ENCODE data around the gene SPATA3. TPM values are rescaled to one million over a fixed set of nuclear protein-coding genes. Genes with fewer than 3 reads are reported as not detected.

SPATA3 gene
- total RNA-seq, 1 donor from 2014 or later = not detected

DNA sequence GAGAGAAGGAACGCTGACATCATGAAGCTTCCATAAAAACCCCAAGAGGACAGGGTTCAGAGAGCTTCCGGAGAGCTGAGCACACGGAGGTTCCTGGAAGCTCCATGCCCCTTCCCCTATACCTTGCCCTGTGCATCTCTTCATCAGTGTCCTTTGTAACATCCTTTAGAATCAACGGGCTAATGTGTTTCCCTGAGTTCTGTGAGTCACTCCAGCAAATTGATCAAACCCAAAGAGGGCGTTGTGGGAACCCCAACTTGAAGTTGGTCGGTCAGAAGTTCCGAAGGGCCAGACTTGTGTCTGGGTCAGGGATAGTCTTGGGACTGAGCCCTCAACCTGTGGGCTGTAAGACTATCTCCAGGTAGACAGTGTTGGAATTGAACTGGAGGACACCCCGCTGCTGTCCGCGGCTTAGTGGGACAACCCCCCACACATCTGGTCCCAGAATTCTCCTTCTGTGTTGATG, 45.0 kb upstream of the SPATA3 start:
- Histone ChIP-seq H3K4me3 (ENCODE audit: insufficient read depth, low read depth, low read length) (no peak overlapping the region), H3K4me1 (ENCODE audit: insufficient read depth, low read length) (no peaks in the 10 kb centered on the region), H2AFZ (ENCODE audit: low read depth, low read length) (no peak overlapping the region), H3K36me3 (ENCODE audit: insufficient read depth, low read length) (no peaks in the 10 kb centered on the region), H3K27me3 (ENCODE audit: insufficient read depth, low read length) (peaks cover 4% of the 10 kb centered on the region), H3K79me2 (ENCODE audit: insufficient read depth, low read length) (no peaks in the 10 kb centered on the region), H3K9me3 (ENCODE audit: insufficient read depth, low read depth, low read length) (no peaks in the 10 kb centered on the region), H3K27ac (ENCODE audit: low read depth, low read length) (no peak overlapping the region), H3K4me2 (ENCODE audit: low read length) (no peak overlapping the region), H4K20me1 (ENCODE audit: insufficient read depth, low read length) (no peaks in the 10 kb centered on the region), H3K9ac (ENCODE audit: low read length) (no peak overlapping the region)
- DNase-seq (ENCODE audit: low read depth) = no peak
- Mint-ChIP-seq H3K9me3 (ENCODE audit: unreplicated experiment) (peaks cover 3% of the 10 kb centered on the region), H3K27me3 (ENCODE audit: low read depth, unreplicated experiment) (peaks cover 10% of the 10 kb centered on the region), H3K36me3 (ENCODE audit: low read depth, unreplicated experiment) (no peaks in the 10 kb centered on the region), H3K4me3 (ENCODE audit: unreplicated experiment) (no peak overlapping the region), H3K4me1 (ENCODE audit: low read depth, unreplicated experiment) (peaks cover 3% of the 10 kb centered on the region), H3K27ac (ENCODE audit: unreplicated experiment) (no peak overlapping the region)
- no peak for TF ChIP-seq EZH2 (IDR thresholded peaks at IDR 0.05; ENCODE audit: insufficient read depth, low read length)
- TF ChIP-seq, protein P1, sequence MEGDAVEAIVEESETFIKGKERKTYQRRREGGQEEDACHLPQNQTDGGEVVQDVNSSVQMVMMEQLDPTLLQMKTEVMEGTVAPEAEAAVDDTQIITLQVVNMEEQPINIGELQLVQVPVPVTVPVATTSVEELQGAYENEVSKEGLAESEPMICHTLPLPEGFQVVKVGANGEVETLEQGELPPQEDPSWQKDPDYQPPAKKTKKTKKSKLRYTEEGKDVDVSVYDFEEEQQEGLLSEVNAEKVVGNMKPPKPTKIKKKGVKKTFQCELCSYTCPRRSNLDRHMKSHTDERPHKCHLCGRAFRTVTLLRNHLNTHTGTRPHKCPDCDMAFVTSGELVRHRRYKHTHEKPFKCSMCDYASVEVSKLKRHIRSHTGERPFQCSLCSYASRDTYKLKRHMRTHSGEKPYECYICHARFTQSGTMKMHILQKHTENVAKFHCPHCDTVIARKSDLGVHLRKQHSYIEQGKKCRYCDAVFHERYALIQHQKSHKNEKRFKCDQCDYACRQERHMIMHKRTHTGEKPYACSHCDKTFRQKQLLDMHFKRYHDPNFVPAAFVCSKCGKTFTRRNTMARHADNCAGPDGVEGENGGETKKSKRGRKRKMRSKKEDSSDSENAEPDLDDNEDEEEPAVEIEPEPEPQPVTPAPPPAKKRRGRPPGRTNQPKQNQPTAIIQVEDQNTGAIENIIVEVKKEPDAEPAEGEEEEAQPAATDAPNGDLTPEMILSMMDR (IDR thresholded peaks at IDR 0.05; ENCODE audit: insufficient read depth, low read depth, low read length) = no peak
- FAIRE-seq = no peak

DNA sequence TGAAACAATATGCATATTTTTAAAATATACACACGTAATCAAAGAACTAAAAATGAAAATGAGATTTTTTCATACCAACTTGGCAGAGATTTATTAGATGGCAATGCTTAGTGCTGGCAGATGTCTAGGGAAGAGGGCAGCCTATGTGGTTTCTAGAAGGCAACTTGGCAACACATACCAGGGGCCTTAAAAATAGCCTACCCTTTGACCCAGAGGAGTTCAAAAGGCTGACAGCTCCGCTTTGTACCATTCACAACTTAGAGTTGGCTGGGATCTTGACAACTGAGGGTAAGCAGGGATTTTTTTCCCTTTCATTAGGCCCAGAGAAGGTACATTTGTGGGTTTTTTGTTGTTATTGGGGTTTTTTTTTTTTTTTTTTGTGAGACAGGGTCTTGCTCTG, 44.5 kb upstream of the SPATA3 start:
- TF ChIP-seq EZH2 (IDR thresholded peaks at IDR 0.05; ENCODE audit: insufficient read depth, low read length) = no peak
- TF ChIP-seq, protein P1 (IDR thresholded peaks at IDR 0.05; ENCODE audit: insufficient read depth, low read depth, low read length) = no peak
- Mint-ChIP-seq H3K9me3 (ENCODE audit: unreplicated experiment) (peaks cover 3% of the 10 kb centered on the region), H3K4me3 (ENCODE audit: unreplicated experiment) (no peak overlapping the region), H3K4me1 (ENCODE audit: low read depth, unreplicated experiment) (peaks cover 1% of the 10 kb centered on the region), H3K27ac (ENCODE audit: unreplicated experiment) (no peak overlapping the region), H3K36me3 (ENCODE audit: low read depth, unreplicated experiment) (no peaks in the 10 kb centered on the region), H3K27me3 (ENCODE audit: low read depth, unreplicated experiment) (peaks cover 7% of the 10 kb centered on the region)
- H3K36me3 ChIP-seq (ENCODE audit: insufficient read depth, low read length) = no peaks in the 10 kb centered on the region
- no peak overlapping the region for H3K9ac ChIP-seq (ENCODE audit: low read length)
- H3K4me1 ChIP-seq (ENCODE audit: insufficient read depth, low read length) = no peaks in the 10 kb centered on the region
- no peaks in the 10 kb centered on the region for H3K79me2 ChIP-seq (ENCODE audit: insufficient read depth, low read length)
- no peak overlapping the region for H2AFZ ChIP-seq (ENCODE audit: low read depth, low read length)
- H3K27ac ChIP-seq (ENCODE audit: low read depth, low read length) = no peak overlapping the region
- no peak overlapping the region for H3K4me3 ChIP-seq (ENCODE audit: insufficient read depth, low read depth, low read length)
- FAIRE-seq (no peak), DNase-seq (ENCODE audit: low read depth) (no peak)
- H3K27me3 ChIP-seq (ENCODE audit: insufficient read depth, low read length) = peaks cover 4% of the 10 kb centered on the region
- no peaks in the 10 kb centered on the region for H4K20me1 ChIP-seq (ENCODE audit: insufficient read depth, low read length)
- no peak overlapping the region for H3K4me2 ChIP-seq (ENCODE audit: low read length)
- H3K9me3 ChIP-seq (ENCODE audit: insufficient read depth, low read depth, low read length) = no peaks in the 10 kb centered on the region

DNA sequence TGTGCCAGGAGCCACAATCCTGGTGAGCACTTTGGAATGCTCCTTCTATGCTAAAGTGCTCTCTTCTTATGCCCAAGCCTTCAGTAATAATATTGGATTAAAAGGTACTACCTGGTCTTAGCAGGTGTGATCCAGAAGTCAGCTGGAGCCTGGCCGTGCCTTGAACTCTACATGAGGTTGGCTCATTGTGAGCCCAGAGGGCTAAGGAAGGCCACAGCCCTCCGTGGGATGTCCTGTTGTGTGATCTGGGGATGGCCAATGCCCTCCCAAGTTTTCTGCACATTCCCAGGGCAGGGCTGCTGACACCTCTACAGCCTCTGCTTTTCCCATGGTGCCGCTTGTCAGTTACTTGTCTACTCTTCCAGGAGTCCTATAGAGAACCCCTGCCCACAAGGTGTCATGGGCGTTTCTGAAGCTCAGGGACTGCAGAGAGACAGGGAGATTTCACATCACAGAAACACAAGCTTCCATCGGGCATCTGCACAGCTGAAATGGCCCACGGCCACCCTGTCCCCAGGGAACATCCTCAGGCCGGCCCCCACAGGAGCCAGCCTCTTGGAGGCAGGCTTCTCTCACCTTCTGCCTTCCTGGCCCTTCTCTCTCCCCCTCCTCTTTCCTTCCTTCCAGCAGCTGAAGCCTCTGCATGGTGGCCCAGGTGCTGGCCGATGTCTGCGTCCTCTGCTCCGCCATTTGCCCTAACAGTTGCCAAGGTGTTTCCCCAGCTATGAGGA, 43.5 kb upstream of the SPATA3 start:
- H3K9ac ChIP-seq (ENCODE audit: low read length) = no peak overlapping the region
- DNase-seq (ENCODE audit: low read depth) (no peak), FAIRE-seq (no peak)
- no peak overlapping the region for H3K27ac ChIP-seq (ENCODE audit: low read depth, low read length)
- no peaks in the 10 kb centered on the region for H3K36me3 Mint-ChIP-seq (ENCODE audit: low read depth, unreplicated experiment)
- no peak overlapping the region for H3K4me3 Mint-ChIP-seq (ENCODE audit: unreplicated experiment)
- no peak overlapping the region for H2AFZ ChIP-seq (ENCODE audit: low read depth, low read length)
- no peak overlapping the region for H3K4me3 ChIP-seq (ENCODE audit: insufficient read depth, low read depth, low read length)
- H3K9me3 Mint-ChIP-seq (ENCODE audit: unreplicated experiment) = peaks cover 3% of the 10 kb centered on the region
- no peaks in the 10 kb centered on the region for H4K20me1 ChIP-seq (ENCODE audit: insufficient read depth, low read length)
- peaks cover 7% of the 10 kb centered on the region for H3K27me3 Mint-ChIP-seq (ENCODE audit: low read depth, unreplicated experiment)
- H3K79me2 ChIP-seq (ENCODE audit: insufficient read depth, low read length) = no peaks in the 10 kb centered on the region
- no peak for TF ChIP-seq EZH2 (IDR thresholded peaks at IDR 0.05; ENCODE audit: insufficient read depth, low read length)
- TF ChIP-seq, protein P1 (IDR thresholded peaks at IDR 0.05; ENCODE audit: insufficient read depth, low read depth, low read length) = no peak
- no peak overlapping the region for H3K27ac Mint-ChIP-seq (ENCODE audit: unreplicated experiment)
- no peaks in the 10 kb centered on the region for H3K9me3 ChIP-seq (ENCODE audit: insufficient read depth, low read depth, low read length)
- peaks cover 4% of the 10 kb centered on the region for H3K27me3 ChIP-seq (ENCODE audit: insufficient read depth, low read length)
- H3K4me2 ChIP-seq (ENCODE audit: low read length) = no peak overlapping the region
- H3K4me1 Mint-ChIP-seq (ENCODE audit: low read depth, unreplicated experiment) = peaks cover 3% of the 10 kb centered on the region
- no peaks in the 10 kb centered on the region for H3K36me3 ChIP-seq (ENCODE audit: insufficient read depth, low read length)
- H3K4me1 ChIP-seq (ENCODE audit: insufficient read depth, low read length) = peaks cover 3% of the 10 kb centered on the region

Data from astrocyte (in vitro differentiated cells and primary cell).